Tongue (tissue), 2 donors: Measurements from ENCODE around the gene ANKRD6. TPM values are rescaled to one million over a fixed set of nuclear protein-coding genes. Genes with fewer than 3 reads are reported as not detected.
A peak's percentile ranks its signal among the peaks of the same experiment; 100 is the strongest.
"Not testable (repeated sequence)": the region's sequence is repeated elsewhere in the genome, so short reads cannot be mapped to it uniquely, and the experiment has no call there.

Experiments
- DNase-seq: peaks from one replicate; pipeline ENCODE4 v3.0.0-alpha.2; 2015
- total RNA-seq: library from RNA; depleted of rRNA; stranded (reverse); fragments of >200 nt; gene quantifications from one replicate; pipeline ENCODE4 v1.2.3, GENCODE V29; 2014

The ANKRD6 gene
- total RNA-seq, result 17.8 TPM

- DNase-seq, result peak; percentile 80
These were observed at the start of gene ANKRD6 for GRCh38 chr6:89432875-89433251. Gene ANKRD6 (plus strand): TSS chr6:89433152. CDS start chr6:89566977, 133,825 bp downstream.

GRCh38 chr6:89385156-89385667 lies 47.7 kb upstream of the ANKRD6 start:
- DNase-seq, result peak; percentile 71

GRCh38 chr6:89385846-89386245 lies 47.1 kb upstream of the ANKRD6 start:
- no peak for DNase-seq

- DNase-seq, result no peak
These were observed 45.9 kb upstream of the ANKRD6 start for GRCh38 chr6:89386917-89387491.

GRCh38 chr6:89387516-89388201 lies 45.3 kb upstream of the ANKRD6 start:
- DNase-seq, result no peak

- DNase-seq, result no peak
These were observed 44.1 kb upstream of the ANKRD6 start for GRCh38 chr6:89388846-89389245.

- DNase-seq, result no peak
These were observed 40.1 kb upstream of the ANKRD6 start for GRCh38 chr6:89392823-89393222.

GRCh38 chr6:89393659-89394058 lies 39.3 kb upstream of the ANKRD6 start:
- DNase-seq, result no peak

- not testable (repeated sequence) for DNase-seq
These were observed 35.1 kb upstream of the ANKRD6 start for GRCh38 chr6:89397884-89398283.

- no peak for DNase-seq
These were observed 34.0 kb upstream of the ANKRD6 start for GRCh38 chr6:89398762-89399525.

- DNase-seq, result no peak
These were observed 32.9 kb upstream of the ANKRD6 start for GRCh38 chr6:89400050-89400449.

GRCh38 chr6:89400912-89401399 lies 32.0 kb upstream of the ANKRD6 start:
- DNase-seq, result no peak

- DNase-seq, result no peak
These were observed 30.2 kb upstream of the ANKRD6 start for GRCh38 chr6:89402776-89403175.

GRCh38 chr6:89404512-89404911 lies 28.4 kb upstream of the ANKRD6 start:
- DNase-seq, result no peak

- DNase-seq, result no peak
These were observed 26.8 kb upstream of the ANKRD6 start for GRCh38 chr6:89406141-89406540.

GRCh38 chr6:89409461-89410035 lies 23.4 kb upstream of the ANKRD6 start:
- DNase-seq, result peak; percentile 20

- no peak for DNase-seq
These were observed 22.7 kb upstream of the ANKRD6 start for GRCh38 chr6:89410231-89410761.

GRCh38 chr6:89410788-89411144 lies 22.2 kb upstream of the ANKRD6 start:
- DNase-seq, result peak; percentile 13

GRCh38 chr6:89411145-89412070 lies 21.5 kb upstream of the ANKRD6 start:
- DNase-seq, result peak; percentile 73

- peak; percentile 77 for DNase-seq
These were observed 20.6 kb upstream of the ANKRD6 start, which contains the start of gene RRAGD for GRCh38 chr6:89412071-89413005. Gene RRAGD (minus strand): TSS chr6:89412273. CDS start chr6:89411993, 280 bp downstream.
